GM12891 (cell line): ENCODE measurements around the gene SRSF12.

Experiments used
- POLR2A ChIP-seq: IDR thresholded peaks from 2 replicates; pipeline ENCODE4 v1.6.1; 2011; ENCODE audit warnings: low read depth, low read length, control low read depth
- SPI1 ChIP-seq: IDR thresholded peaks from 2 replicates; pipeline ENCODE4 v1.6.1; 2011; ENCODE audit warnings: low read depth, low read length, control low read depth

DNA sequence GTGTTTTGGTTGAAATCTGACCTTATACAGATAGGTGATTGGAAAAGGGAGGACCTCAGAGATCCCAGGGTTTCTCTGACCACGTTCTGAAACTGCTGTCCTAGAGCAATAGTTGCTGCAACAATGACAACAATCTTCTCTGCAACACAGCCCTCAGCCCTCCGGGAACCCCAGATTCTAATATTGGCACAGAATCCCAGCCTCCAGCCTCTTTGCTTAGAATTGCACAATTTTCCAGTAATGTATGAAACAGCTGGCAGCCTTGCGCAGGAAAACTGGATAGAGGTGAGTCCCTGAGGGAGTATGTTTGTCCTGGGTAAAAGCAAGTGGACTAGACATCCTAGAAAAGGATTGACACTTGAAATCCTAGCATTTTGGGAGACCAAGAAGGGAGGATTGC lies 67.7 kb downstream of the SRSF12 start:
- TF ChIP-seq POLR2A (no peak), SPI1 (no peak)
